HCT116 (cell line): ENCODE data around the gene DIP2C. TPM values are rescaled to one million over a fixed set of nuclear protein-coding genes. Genes with fewer than 3 reads are reported as not detected.

Experiments used
- ATAC-seq: fragments of 200-7000 bp; cut with Tn5 transposase; 2 replicates; pipeline ENCODE4 v1.9.1; 2020; ENCODE audit warnings: mild to moderate bottlenecking, moderate library complexity
- BruUV-seq: library from RNA; stranded (reverse); fragments of 400-500 nt; replicated peaks from 2 replicates; lab custom pipeline; 2021; lab: Mats Ljungman, UMichigan
- CTCF ChIA-PET: fragments of 300-600 bp; sonication (Branson Sonifier 250); formaldehyde crosslinking; loops from one replicate; lab custom pipeline; 2021; ENCODE audit warnings: antibody characterized with exemption; lab: Charles Lee
- POLR2A ChIA-PET: fragments of 300-600, 350-600 bp; sonication (Branson Sonifier 250); formaldehyde crosslinking; loops from one replicate; lab custom pipeline; 2021; ENCODE audit warnings: antibody characterized with exemption; lab: Charles Lee
- RAD21 ChIA-PET, 2 experiments: fragments of 300-600 bp; sonication (Branson Sonifier 250); formaldehyde crosslinking; loops; one replicate each; lab custom pipeline; 2023; ENCODE audit warnings: low total read pairs in 2 of 2; ENCODE audit not compliant: uncharacterized antibody in 2 of 2, unreplicated experiment in 2 of 2, low non-redundant PET in 1 of 2; lab: Charles Lee
- DNase-seq: peaks from one replicate; pipeline ENCODE4 v3.0.0-alpha.2; 2010; ENCODE audit warnings: low read depth, low spot score
- H2AFZ ChIP-seq: fragments of 200-600 bp; shearing (Covaris generic), sonication (generic); 2 replicates; pipeline ENCODE4 v1.6.1; 2017; ENCODE audit warnings: low read depth, mixed run types, mixed read lengths, antibody characterized with exemption, low read length; ENCODE audit not compliant: poor library complexity, severe bottlenecking
- H3K27ac ChIP-seq: 2 replicates; pipeline ENCODE4 v1.5.1; 2012; ENCODE audit warnings: low read depth, low read length
- H3K27me3 ChIP-seq: fragments of 200-600 bp; sonication (generic); 2 replicates; pipeline ENCODE4 v1.6.1; 2016; ENCODE audit warnings: mixed run types, low read length, mixed read lengths; ENCODE audit not compliant: insufficient read depth
- H3K36me3 ChIP-seq, 2 experiments: fragments of 200-500 bp in 1 of 2; fragments of 200-600 bp in 1 of 2; sonication (Bioruptor generic) in 1 of 2; sonication (generic) in 1 of 2; 2 replicates each; pipeline versions ENCODE4 v1.5.1 to v1.6.1; 2014 to 2016; ENCODE audit warnings: low read length in 2 of 2, inconsistent platforms in 1 of 2, mixed read lengths in 1 of 2, mixed run types in 1 of 2; ENCODE audit not compliant: insufficient read depth in 2 of 2, control insufficient read depth in 1 of 2
- H3K4me1 ChIP-seq, 2 experiments: fragments of 200-600 bp in 1 of 2; sonication (generic) in 1 of 2; 2 replicates each; pipeline versions ENCODE4 v1.5.1 to v1.6.1; 2012 to 2017; ENCODE audit warnings: low read length in 2 of 2, inconsistent platforms in 1 of 2, mild to moderate bottlenecking in 1 of 2, mixed read lengths in 1 of 2, mixed run types in 1 of 2, moderate library complexity in 1 of 2; ENCODE audit not compliant: insufficient read depth in 2 of 2, control insufficient read depth in 1 of 2
- H3K4me2 ChIP-seq: fragments of 200-600 bp; sonication (generic); 2 replicates; pipeline ENCODE4 v1.6.1; 2017; ENCODE audit warnings: mixed run types, low read length, mixed read lengths
- H3K4me3 ChIP-seq, 2 experiments: fragments of 200-600 bp in 1 of 2; sonication (generic) in 1 of 2; replicated peaks in 1 of 2; 2 replicates each; pipeline ENCODE4 v1.5.1; 2011 to 2016; ENCODE audit warnings: low read length in 2 of 2, control low read depth in 1 of 2, low read depth in 1 of 2, mild to moderate bottlenecking in 1 of 2, mixed read lengths in 1 of 2, mixed run types in 1 of 2
- H3K79me2 ChIP-seq: fragments of 200-600 bp; sonication (generic); 2 replicates; pipeline ENCODE4 v1.6.1; 2017; ENCODE audit warnings: mild to moderate bottlenecking, mixed run types, low read length, moderate library complexity, mixed read lengths; ENCODE audit not compliant: insufficient read depth
- H3K9ac ChIP-seq: fragments of 200-600 bp; sonication (generic); 2 replicates; pipeline ENCODE4 v1.6.1; 2016; ENCODE audit warnings: low read length, mixed read lengths
- H3K9me2 ChIP-seq: fragments of 200-600 bp; sonication (generic), shearing (Covaris generic); 2 replicates; pipeline ENCODE4 v1.6.1; 2017; ENCODE audit warnings: mixed run types, mild to moderate bottlenecking, moderate library complexity; ENCODE audit not compliant: insufficient read depth
- H3K9me3 ChIP-seq, 2 experiments: fragments of 200-500 bp in 1 of 2; fragments of 200-600 bp in 1 of 2; sonication (Bioruptor generic) in 1 of 2; sonication (generic) in 1 of 2; 2 replicates each; pipeline ENCODE4 v1.6.1; 2014 to 2017; ENCODE audit warnings: low read length in 2 of 2, mixed read lengths in 2 of 2, inconsistent platforms in 1 of 2, low read depth in 1 of 2, mild to moderate bottlenecking in 1 of 2, mixed run types in 1 of 2, moderate library complexity in 1 of 2; ENCODE audit not compliant: control insufficient read depth in 1 of 2, insufficient read depth in 1 of 2
- H4K20me1 ChIP-seq: fragments of 200-600 bp; sonication (generic), shearing (Covaris generic); 2 replicates; pipeline ENCODE4 v1.6.1; 2017; ENCODE audit warnings: mixed run types, mild to moderate bottlenecking, moderate library complexity; ENCODE audit not compliant: insufficient read depth
- JUND ChIP-seq: IDR thresholded peaks from 2 replicates; pipeline ENCODE4 v1.6.1; 2012
- POLR2A ChIP-seq: IDR thresholded peaks from 2 replicates; pipeline ENCODE4 v1.7.0; 2011; ENCODE audit warnings: borderline replicate concordance; ENCODE audit not compliant: insufficient read depth, insufficient read length; ENCODE audit errors: extremely low read depth
- RAD21 ChIP-seq: IDR thresholded peaks from 2 replicates; pipeline ENCODE4 v1.6.1; 2012; ENCODE audit warnings: low read depth, mild to moderate bottlenecking
- TCF7L2 ChIP-seq: IDR thresholded peaks from 2 replicates; pipeline ENCODE4 v1.7.0; 2011; ENCODE audit warnings: borderline replicate concordance, inconsistent platforms; ENCODE audit not compliant: insufficient read depth, insufficient read length; ENCODE audit errors: extremely low read depth
- ZNF274 ChIP-seq: fragments of 200-500 bp; sonication (Bioruptor generic); IDR thresholded peaks from 2 replicates; pipeline ENCODE4 v1.6.1; 2014; ENCODE audit warnings: mild to moderate bottlenecking, low read depth, low read length, inconsistent platforms
- intact Hi-C: fragments of 100-400 bp; cut with micrococcal nuclease; formaldehyde crosslinking; loops from 2 replicates; pipeline ENCODE4 v1.10.0; 2022
- total RNA-seq: library from RNA; stranded (reverse); gene quantifications from one replicate; pipeline ENCODE4 v1.2.1, GENCODE V29; 2021; ENCODE audit not compliant: unreplicated experiment
- TF ChIP-seq, protein P1 (sequence below): IDR thresholded peaks from 2 replicates; pipeline ENCODE4 v1.6.1; 2012; ENCODE audit warnings: low read depth

DIP2C gene
- total RNA-seq, 1 experiment from 2014 or later = 15.4 TPM

DNA sequence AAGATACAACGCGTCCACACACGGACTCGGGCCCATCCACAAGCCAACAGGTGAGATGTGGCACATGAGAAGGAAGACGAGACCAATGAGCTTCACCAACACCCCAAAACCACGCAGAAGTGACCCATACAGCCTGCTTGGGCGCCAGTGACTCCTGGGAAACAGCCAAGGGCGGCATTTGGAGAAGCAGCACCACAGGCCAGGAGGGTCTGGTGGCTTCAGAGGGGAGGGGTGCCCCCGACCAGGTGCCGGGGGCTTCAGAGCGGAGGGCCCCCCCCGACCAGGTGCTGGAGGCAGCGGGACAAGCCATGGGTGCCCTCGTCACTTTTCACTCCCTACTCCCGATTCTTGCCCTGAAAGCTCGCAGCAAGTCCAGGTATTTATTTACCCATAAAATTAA, 140.1 kb downstream of the DIP2C start:
- H3K36me3 ChIP-seq = no peaks in the 10 kb centered on the region
- ChIA-PET POLR2A (no interaction called here), CTCF (no interaction called here), RAD21 (no interaction called here)
- no peaks in the 10 kb centered on the region for H3K27me3 ChIP-seq
- no TSS peak for BruUV-seq
- no peaks in the 10 kb centered on the region for H4K20me1 ChIP-seq
- H3K4me2 ChIP-seq = no peak overlapping the region
- DNase-seq (no peak), ATAC-seq (no peak)
- no peaks in the 10 kb centered on the region for H3K9me2 ChIP-seq
- H3K79me2 ChIP-seq = no peaks in the 10 kb centered on the region
- intact Hi-C loops = no loop called here
- no peaks in the 10 kb centered on the region for H3K9me3 ChIP-seq
- H3K9ac ChIP-seq = no peak overlapping the region
- no peak overlapping the region for H3K4me3 ChIP-seq
- H3K4me1 ChIP-seq = peaks cover 7% of the 10 kb centered on the region in 2 experiments; a peak in 2 of 4 replicates
- H3K27ac ChIP-seq = no peak overlapping the region
- no peak for TF ChIP-seq POLR2A
- no peak for TF ChIP-seq TCF7L2
- TF ChIP-seq, protein P1, sequence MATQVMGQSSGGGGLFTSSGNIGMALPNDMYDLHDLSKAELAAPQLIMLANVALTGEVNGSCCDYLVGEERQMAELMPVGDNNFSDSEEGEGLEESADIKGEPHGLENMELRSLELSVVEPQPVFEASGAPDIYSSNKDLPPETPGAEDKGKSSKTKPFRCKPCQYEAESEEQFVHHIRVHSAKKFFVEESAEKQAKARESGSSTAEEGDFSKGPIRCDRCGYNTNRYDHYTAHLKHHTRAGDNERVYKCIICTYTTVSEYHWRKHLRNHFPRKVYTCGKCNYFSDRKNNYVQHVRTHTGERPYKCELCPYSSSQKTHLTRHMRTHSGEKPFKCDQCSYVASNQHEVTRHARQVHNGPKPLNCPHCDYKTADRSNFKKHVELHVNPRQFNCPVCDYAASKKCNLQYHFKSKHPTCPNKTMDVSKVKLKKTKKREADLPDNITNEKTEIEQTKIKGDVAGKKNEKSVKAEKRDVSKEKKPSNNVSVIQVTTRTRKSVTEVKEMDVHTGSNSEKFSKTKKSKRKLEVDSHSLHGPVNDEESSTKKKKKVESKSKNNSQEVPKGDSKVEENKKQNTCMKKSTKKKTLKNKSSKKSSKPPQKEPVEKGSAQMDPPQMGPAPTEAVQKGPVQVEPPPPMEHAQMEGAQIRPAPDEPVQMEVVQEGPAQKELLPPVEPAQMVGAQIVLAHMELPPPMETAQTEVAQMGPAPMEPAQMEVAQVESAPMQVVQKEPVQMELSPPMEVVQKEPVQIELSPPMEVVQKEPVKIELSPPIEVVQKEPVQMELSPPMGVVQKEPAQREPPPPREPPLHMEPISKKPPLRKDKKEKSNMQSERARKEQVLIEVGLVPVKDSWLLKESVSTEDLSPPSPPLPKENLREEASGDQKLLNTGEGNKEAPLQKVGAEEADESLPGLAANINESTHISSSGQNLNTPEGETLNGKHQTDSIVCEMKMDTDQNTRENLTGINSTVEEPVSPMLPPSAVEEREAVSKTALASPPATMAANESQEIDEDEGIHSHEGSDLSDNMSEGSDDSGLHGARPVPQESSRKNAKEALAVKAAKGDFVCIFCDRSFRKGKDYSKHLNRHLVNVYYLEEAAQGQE = no peak
- no peak for TF ChIP-seq JUND
- TF ChIP-seq ZNF274 = no peak
- no peak for TF ChIP-seq RAD21
- H2AFZ ChIP-seq = no peak overlapping the region
